Transverse colon (tissue), 4 donors: ENCODE measurements around the gene RPRD1B. TPM values are rescaled to one million over a fixed set of nuclear protein-coding genes. Genes with fewer than 3 reads are reported as not detected.
A peak's percentile ranks its signal among the peaks of the same experiment; 100 is the strongest.

Experiments
- DNase-seq: peaks from one replicate; pipeline ENCODE4 v3.0.0-alpha.2; 2019
- H3K27ac ChIP-seq, 4 donors: fragments of 200-600 bp; sonication (generic); 2 replicates each; pipeline ENCODE4 v1.5.1; 2016 to 2018; ENCODE audit warnings: inconsistent platforms in 4 of 4
- H3K27me3 ChIP-seq: fragments of 200-600 bp; sonication (generic); 2 replicates; pipeline ENCODE4 v1.5.1; 2017; ENCODE audit warnings: inconsistent platforms
- H3K36me3 ChIP-seq, 4 donors: fragments of 200-600 bp; sonication (generic); 2 replicates each; pipeline ENCODE4 v1.5.1; 2017 to 2019; ENCODE audit warnings: inconsistent platforms in 4 of 4
- H3K4me1 ChIP-seq, 4 donors: fragments of 200-600 bp; sonication (generic); 2 replicates each; pipeline ENCODE4 v1.5.1; 2017 to 2020; ENCODE audit warnings: inconsistent platforms in 4 of 4
- H3K4me3 ChIP-seq, 4 donors: fragments of 200-600 bp; sonication (generic); 1 replicate in 1 of 4; 2 replicates in 3 of 4; pipeline versions ENCODE4 v1.5.1 to v1.6.1; 2017 to 2019; ENCODE audit warnings: inconsistent platforms in 4 of 4
- H3K9me3 ChIP-seq, 2 donors: fragments of 200-600 bp; sonication (generic); 2 replicates each; pipeline ENCODE4 v1.5.1; 2017 to 2019; ENCODE audit warnings: inconsistent platforms in 2 of 2
- EP300 ChIP-seq: sonication (generic); formaldehyde crosslinking; IDR thresholded peaks from one replicate; pipeline ENCODE4 v1.6.1; 2017; ENCODE audit warnings: antibody characterized with exemption, low read depth
- POLR2A ChIP-seq: fragments of 450-650 bp; IDR thresholded peaks from one replicate; pipeline ENCODE4 v1.6.1; 2016; ENCODE audit warnings: antibody characterized with exemption, mild to moderate bottlenecking, moderate library complexity
- POLR2AphosphoS5 ChIP-seq, 3 donors: sonication (generic); formaldehyde crosslinking; IDR thresholded peaks; one replicate each; pipeline ENCODE4 v1.6.1; 2016; ENCODE audit warnings: antibody characterized with exemption in 3 of 3
- WGBS, 2 donors: methylation state at CpG; one replicate each; pipeline ENCODE4 v1.1.5; 2018; ENCODE audit warnings: low coverage in 1 of 2; 5-methylcytosine and 5-hydroxymethylcytosine counted together
- in situ Hi-C, 4 donors: fragments of 200-750 bp; cut with MboI; loops; one replicate each; pipeline versions ENCODE4 v1.15.0 to v1.15.1; 2017; ENCODE audit warnings: low sequenced_read_pairs in 3 of 4, low pct_ligation_motif_present in 1 of 4, low pct_unique_long_range_greater_than_20kb in 1 of 4
- intact Hi-C: fragments of 100-400 bp; cut with DNase I; formaldehyde crosslinking; loops from one replicate; pipeline ENCODE4 v1.15.1; 2023; ENCODE audit warnings: low total_unique reads
- total RNA-seq, 4 donors: library from RNA; depleted of rRNA; stranded (reverse); fragments of >200 nt; gene quantifications; one replicate each; pipeline ENCODE4 v1.1.0, GENCODE V29; 2016
- TF ChIP-seq, protein P1 (sequence below), 5 experiments: fragments of 200-600 bp in 3 of 5; fragments of 450-650 bp in 2 of 5; sonication (generic) in 3 of 5; IDR thresholded peaks; 1 replicate in 2 of 5; 2 replicates in 3 of 5; pipeline ENCODE4 v1.5.1; 2016 to 2017; ENCODE audit warnings: antibody characterized with exemption in 5 of 5, inconsistent platforms in 3 of 5, mild to moderate bottlenecking in 2 of 5, moderate library complexity in 1 of 5

The RPRD1B gene
- total RNA-seq, 4 donors from 2014 or later: 16.5 to 35.9 (median 21.0) TPM

DNA sequence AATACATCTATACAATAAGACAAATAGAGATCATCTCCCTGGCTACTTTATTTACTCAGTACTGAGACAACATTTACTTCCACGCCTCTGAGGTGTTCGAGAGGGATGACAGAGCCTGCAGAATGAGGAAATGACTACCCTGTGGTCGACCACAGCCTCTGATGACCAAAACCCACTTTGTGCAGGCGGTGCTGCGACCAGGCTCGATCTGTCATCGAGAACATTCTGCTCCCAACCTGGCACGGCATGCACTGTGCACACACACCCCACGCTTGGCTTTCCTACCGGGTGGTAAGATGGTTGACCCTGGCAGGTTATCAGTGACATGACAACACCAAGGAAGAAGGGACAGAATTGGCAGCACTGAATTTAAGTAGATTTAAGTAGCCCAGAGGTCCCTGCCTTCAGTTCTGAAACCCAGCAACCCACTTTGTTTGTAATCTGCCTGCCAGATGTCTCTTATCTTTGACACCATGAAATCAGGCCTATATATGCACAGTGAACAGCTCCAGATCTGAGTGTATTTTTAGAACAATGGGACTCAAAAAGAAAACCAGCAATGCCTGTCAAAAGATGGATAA is 42.9 kb upstream of the RPRD1B start:
- 43% methylated on average over 10 of the region's 10 CpGs; no CpG with 5 or more reads in 1 of the 2 donors for WGBS, 2 donors
- Histone ChIP-seq H3K4me3 (no peak overlapping the region), H3K27me3 (no peaks in the 10 kb centered on the region), H3K27ac (peak overlapping the region; percentile 24 to 53 (median 48)), H3K36me3 (peaks cover 0 to 5% (median 2%) of the 10 kb centered on the region in 4 donors), H3K9me3 (no peaks in the 10 kb centered on the region), H3K4me1 (peaks cover 14 to 63% (median 49%) of the 10 kb centered on the region in 4 donors)
- peak; percentile 56 for TF ChIP-seq EP300
- TF ChIP-seq, protein P1, sequence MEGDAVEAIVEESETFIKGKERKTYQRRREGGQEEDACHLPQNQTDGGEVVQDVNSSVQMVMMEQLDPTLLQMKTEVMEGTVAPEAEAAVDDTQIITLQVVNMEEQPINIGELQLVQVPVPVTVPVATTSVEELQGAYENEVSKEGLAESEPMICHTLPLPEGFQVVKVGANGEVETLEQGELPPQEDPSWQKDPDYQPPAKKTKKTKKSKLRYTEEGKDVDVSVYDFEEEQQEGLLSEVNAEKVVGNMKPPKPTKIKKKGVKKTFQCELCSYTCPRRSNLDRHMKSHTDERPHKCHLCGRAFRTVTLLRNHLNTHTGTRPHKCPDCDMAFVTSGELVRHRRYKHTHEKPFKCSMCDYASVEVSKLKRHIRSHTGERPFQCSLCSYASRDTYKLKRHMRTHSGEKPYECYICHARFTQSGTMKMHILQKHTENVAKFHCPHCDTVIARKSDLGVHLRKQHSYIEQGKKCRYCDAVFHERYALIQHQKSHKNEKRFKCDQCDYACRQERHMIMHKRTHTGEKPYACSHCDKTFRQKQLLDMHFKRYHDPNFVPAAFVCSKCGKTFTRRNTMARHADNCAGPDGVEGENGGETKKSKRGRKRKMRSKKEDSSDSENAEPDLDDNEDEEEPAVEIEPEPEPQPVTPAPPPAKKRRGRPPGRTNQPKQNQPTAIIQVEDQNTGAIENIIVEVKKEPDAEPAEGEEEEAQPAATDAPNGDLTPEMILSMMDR (IDR thresholded peaks at IDR 0.05): no peak
- in situ Hi-C loops (loop anchor here in 3 of 4 donors (10.0 to 25.0 kb wide), 2 partner anchors 416 to 428 kb away; no protein-coding TSS in a partner anchor), intact Hi-C loops (loop anchor here (5.0 to 10.0 kb wide), 2 partner anchors 423 to 606 kb away; no protein-coding TSS in a partner anchor)
- DNase-seq: peak; percentile 76

DNA sequence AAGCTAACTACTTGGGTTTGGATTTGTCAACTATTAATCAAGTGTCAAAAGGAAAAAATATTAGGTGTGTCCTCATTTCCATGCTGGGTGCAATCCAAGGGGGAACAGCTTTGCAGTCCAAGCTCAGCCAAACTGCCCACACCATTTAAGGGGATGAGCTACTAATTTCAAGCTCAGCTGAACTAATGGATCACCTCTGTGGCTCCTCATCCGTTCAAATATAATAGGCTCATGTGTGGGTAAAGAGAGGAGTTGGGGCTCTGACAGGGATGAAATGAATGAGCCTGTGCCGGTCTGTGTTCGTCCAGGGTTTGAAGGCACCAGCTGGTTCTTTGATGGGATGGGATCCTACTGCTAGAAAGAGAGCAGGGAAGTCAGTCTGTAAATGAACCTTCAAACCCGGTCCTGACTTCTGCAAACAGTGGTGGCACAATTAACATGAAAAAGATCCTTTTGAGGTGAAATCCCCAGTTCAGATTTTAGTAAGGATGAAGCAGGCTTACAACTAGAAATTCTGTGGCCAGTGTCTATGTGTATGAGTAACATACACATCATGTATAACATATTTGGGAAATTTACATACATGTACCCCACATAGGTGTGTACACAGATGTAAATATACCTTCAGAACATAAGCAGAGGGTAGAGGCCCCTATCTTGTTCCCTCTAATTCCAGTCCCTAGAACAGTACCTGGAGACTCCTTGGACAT is 42.2 kb upstream of the RPRD1B start:
- DNase-seq: no peak
- Histone ChIP-seq H3K36me3 (peaks cover 0 to 12% (median 5%) of the 10 kb centered on the region in 4 donors), H3K27ac (peak overlapping the region; percentile 24 to 53 (median 48)), H3K27me3 (no peaks in the 10 kb centered on the region), H3K4me3 (no peak overlapping the region), H3K4me1 (peaks cover 14 to 62% (median 48%) of the 10 kb centered on the region in 4 donors), H3K9me3 (no peaks in the 10 kb centered on the region)
- intact Hi-C loops (loop anchor here (5.0 to 10.0 kb wide), 2 partner anchors 424 to 607 kb away; no protein-coding TSS in a partner anchor), in situ Hi-C loops (loop anchor here in 3 of 4 donors (10.0 to 25.0 kb wide), 2 partner anchors 417 to 429 kb away; no protein-coding TSS in a partner anchor)
- WGBS, 2 donors: 85% methylated on average over 4 of the region's 4 CpGs; no CpG with 5 or more reads in 1 of the 2 donors
- no peak for TF ChIP-seq EP300
- TF ChIP-seq POLR2A: no peak
- TF ChIP-seq, protein P1 (IDR thresholded peaks at IDR 0.05): no peak
- TF ChIP-seq POLR2AphosphoS5 (IDR thresholded peaks at IDR 0.05): no peak

DNA sequence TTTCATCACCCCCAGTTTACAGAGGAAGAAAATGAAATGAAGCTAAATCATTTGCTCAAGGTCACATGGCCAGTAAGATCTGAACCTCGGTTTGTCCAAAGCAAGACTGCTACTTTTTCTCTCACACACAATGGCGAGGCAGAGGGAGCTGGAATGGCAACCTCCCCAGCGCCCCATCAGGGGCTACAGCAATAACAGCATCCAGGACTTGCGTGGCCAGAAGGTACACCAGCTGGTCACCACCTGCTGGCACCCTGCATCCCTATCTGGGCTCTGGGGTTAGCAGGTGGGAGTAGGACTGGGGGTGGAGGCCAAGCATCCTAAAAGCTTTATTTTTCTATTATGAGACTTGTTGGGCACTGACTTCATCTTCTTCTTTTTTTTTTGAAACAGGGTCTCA is 41.6 kb upstream of the RPRD1B start:
- Histone ChIP-seq H3K4me1 (peaks cover 14 to 56% (median 43%) of the 10 kb centered on the region in 4 donors), H3K27ac (peak overlapping the region in 1 of 4 donors; percentile 57), H3K36me3 (peaks cover 0 to 18% (median 7%) of the 10 kb centered on the region in 4 donors), H3K9me3 (no peaks in the 10 kb centered on the region), H3K27me3 (no peaks in the 10 kb centered on the region), H3K4me3 (no peak overlapping the region)
- 95% methylated on average over 4 of the region's 4 CpGs; no CpG with 5 or more reads in 1 of the 2 donors for WGBS, 2 donors
- in situ Hi-C loops: loop anchor here in 3 of 4 donors (10.0 to 25.0 kb wide), 2 partner anchors 417 to 430 kb away; no protein-coding TSS in a partner anchor
- DNase-seq: no peak
- intact Hi-C loops: loop anchor here (5.0 to 10.0 kb wide), 2 partner anchors 425 to 607 kb away; no protein-coding TSS in a partner anchor
- no peak for TF ChIP-seq POLR2A
- no peak for TF ChIP-seq EP300
- TF ChIP-seq POLR2AphosphoS5 (IDR thresholded peaks at IDR 0.05): no peak
- TF ChIP-seq, protein P1 (IDR thresholded peaks at IDR 0.05): no peak
